ENCODE data around the gene DDX31.

The DDX31 gene

GRCh38 chr9:132588098-132588497 lies 81.7 kb downstream of the DDX31 start:
- no peak for TF ChIP-seq CTCF (IDR thresholded peaks at IDR 0.05)

- TF ChIP-seq CTCF (IDR thresholded peaks at IDR 0.05): no peak
These were observed 82.2 kb downstream of the DDX31 start for GRCh38 chr9:132587592-132587955.

- TF ChIP-seq CTCF (IDR thresholded peaks at IDR 0.05): no peak
These were observed 82.8 kb downstream of the DDX31 start for GRCh38 chr9:132586830-132587591.

GRCh38 chr9:132585954-132586829 lies 83.6 kb downstream of the DDX31 start:
- TF ChIP-seq CTCF (IDR thresholded peaks at IDR 0.05): no peak

- TF ChIP-seq CTCF (IDR thresholded peaks at IDR 0.05): no peak
These were observed 84.9 kb downstream of the DDX31 start for GRCh38 chr9:132584601-132585560.

GRCh38 chr9:132583584-132584304 lies 86.0 kb downstream of the DDX31 start:
- no peak for TF ChIP-seq CTCF (IDR thresholded peaks at IDR 0.05)

All from LNCAP (cell line).